ENCODE data around the gene WTAP. TPM values are rescaled to one million over a fixed set of nuclear protein-coding genes. Genes with fewer than 3 reads are reported as not detected.

The WTAP gene
- total and polyA plus RNA-seq, 2 of the 4 experiments (the other 2 are of a cell fraction) = 30.2 to 92.3 TPM

- Histone ChIP-seq H2AK9ac (replicated peaks; ENCODE audit: low read depth, low read length, poor library complexity) (no peak overlapping the region), H3K14ac (replicated peaks; ENCODE audit: low read depth, low read length) (no peak overlapping the region), H2BK5ac (ENCODE audit: low read depth, low read length, poor library complexity, severe bottlenecking) (no peak overlapping the region), H4K5ac (ENCODE audit: low read depth, low read length) (no peak overlapping the region), H2AFZ (replicated peaks; ENCODE audit: low read length, poor library complexity) (no peak overlapping the region), H2BK120ac (ENCODE audit: low read depth, low read length) (no peak overlapping the region), H3K27ac (ENCODE audit: insufficient read depth, low read length) (no peak overlapping the region), H2BK20ac (ENCODE audit: low read depth, low read length) (no peak overlapping the region), H4K20me1 (ENCODE audit: insufficient read depth, low read length) (peaks cover 3% of the 10 kb centered on the region; the same call in 1 of the 2 replicates), H3K18ac (ENCODE audit: low read depth, low read length) (no peak overlapping the region), H3K23ac (ENCODE audit: low read depth, low read length) (no peak overlapping the region), H3K9me3 (ENCODE audit: control insufficient read depth, insufficient read depth, low read length) (no peaks in the 10 kb centered on the region), H3K9ac (ENCODE audit: low read depth, low read length) (no peak overlapping the region), H3K9me1 (ENCODE audit: insufficient read depth, low read length) (no peaks in the 10 kb centered on the region), H3K36me3 (ENCODE audit: control insufficient read depth, insufficient read depth, low read length) (peaks cover 54% of the 10 kb centered on the region), H2BK15ac (ENCODE audit: low read depth, low read length) (no peak overlapping the region), H4K8ac (ENCODE audit: low read depth in 2 of 2, low read length in 2 of 2) (no peak overlapping the region), H3K4me2 (ENCODE audit: low read depth, low read length) (no peak overlapping the region), H4K91ac (ENCODE audit: insufficient read depth, low read depth, low read length) (no peak overlapping the region), H3K4me1 (ENCODE audit: control insufficient read depth, insufficient read depth, low read length) (no peaks in the 10 kb centered on the region), H3K56ac (ENCODE audit: extremely low read depth, insufficient read depth, low read length) (no peak overlapping the region), H3K4me3 (ENCODE audit: insufficient read depth, low read depth, low read length) (no peak overlapping the region), H2AK5ac (ENCODE audit: low read depth, low read length) (no peak overlapping the region), H3K4ac (ENCODE audit: low read depth, low read length) (no peak overlapping the region), H3K27me3 (ENCODE audit: control insufficient read depth, insufficient read depth, low read length) (no peaks in the 10 kb centered on the region), H3K79me1 (ENCODE audit: low read depth in 1 of 2, low read length in 2 of 2) (peaks cover 27 to 30% of the 10 kb centered on the region in 2 experiments)
- CTCF ChIA-PET = no interaction called here
- intact Hi-C loops (cut with micrococcal nuclease) (no loop called here), dilution Hi-C loops (cut with HindIII; ENCODE audit: low sequenced_read_pairs, unreplicated experiment) (no loop called here), in situ Hi-C loops (cut with MboI; ENCODE audit: low sequenced_read_pairs) (no loop called here)
- TF ChIP-seq CHD1 (IDR thresholded peaks at IDR 0.05; ENCODE audit: low read depth, low read length) (no peak), NFE2L2 (IDR thresholded peaks at IDR 0.05; ENCODE audit: low read depth, low read length) (no peak), POLR2A (IDR thresholded peaks at IDR 0.05; ENCODE audit: low read depth, low read length) (no peak), SMC3 (IDR thresholded peaks at IDR 0.05; ENCODE audit: low read depth, low read length) (no peak), MAZ (IDR thresholded peaks at IDR 0.05; ENCODE audit: borderline replicate concordance, low read depth, low read length) (no peak), USF2 (IDR thresholded peaks at IDR 0.05; ENCODE audit: low read depth, low read length) (no peak), CEBPB (IDR thresholded peaks at IDR 0.05; ENCODE audit: low read depth, low read length) (no peak), CTCF (conservative IDR thresholded peaks at IDR 0.05; ENCODE audit: low read depth, low read length) (no peak), FOS (IDR thresholded peaks at IDR 0.05; ENCODE audit: low read depth, low read length) (no peak), MAFK (IDR thresholded peaks at IDR 0.05; ENCODE audit: low read depth, low read length) (no peak), RAD21 (IDR thresholded peaks at IDR 0.05; ENCODE audit: low read length) (no peak), RFX5 (IDR thresholded peaks at IDR 0.05; ENCODE audit: low read depth, low read length) (no peak), BHLHE40 (IDR thresholded peaks at IDR 0.05; ENCODE audit: low read depth, low read length) (no peak), ELK1 (IDR thresholded peaks at IDR 0.05; ENCODE audit: borderline replicate concordance, low read depth, low read length) (no peak), MXI1 (IDR thresholded peaks at IDR 0.05; ENCODE audit: borderline replicate concordance, low read depth, low read length) (no peak)
- WGBS, 2 experiments (ENCODE audit: extremely low coverage in 2 of 2, insufficient read length in 1 of 2) = no CpG with 5 or more reads among the region's 1 CpG
- no peak for DNase-seq
- POLR2A ChIA-PET (ENCODE audit: unreplicated experiment) = no interaction called here
- no TSS peak for BruUV-seq (replicated peaks)
- no peak for ATAC-seq (ENCODE audit: low read depth)
Observed at GRCh38 chr6:159746759-159747158, 19.5 kb downstream of the WTAP start.
